K562 (cell line): ENCODE measurements around the gene HIVEP2. TPM values are rescaled to one million over a fixed set of nuclear protein-coding genes. Genes with fewer than 3 reads are reported as not detected.

Source experiments
- ATAC-seq: fragments of 200-7000 bp; cut with Tn5 transposase; 3 replicates; pipeline ENCODE4 v1.9.1; 2020; ENCODE audit warnings: moderate library complexity
- BruUV-seq: library from RNA; stranded (reverse); fragments of 400-500 nt; replicated peaks from 2 replicates; lab custom pipeline; 2021; lab: Mats Ljungman, UMichigan
- CTCF ChIA-PET: fragments of 300-600 bp; formaldehyde crosslinking; extraction: SDS; loops from one replicate; lab custom pipeline; 2021; ENCODE audit warnings: low intra/inter-chr PET ratio; lab: Yijun Ruan, JAX
- POLR2A ChIA-PET: fragments of 300-600, 350-650 bp; sonication (Branson Sonifier 250); formaldehyde crosslinking; extraction: SDS; loops from one replicate; lab custom pipeline; 2021; ENCODE audit warnings: antibody characterized with exemption, inconsistent platforms; lab: Yijun Ruan, JAX
- DNase-seq, 4 experiments: peaks; one replicate each; pipeline versions ENCODE4 v3.0.0 to v3.0.0-alpha.2; 2011 to 2018; ENCODE audit warnings: low spot score in 3 of 4, mixed read lengths in 3 of 4; ENCODE audit errors: extremely low read depth in 1 of 4
- FAIRE-seq: peaks from 2 replicates; lab custom pipeline; 2011; peaks lifted over from hg19 to GRCh38; lab: Jason Lieb, UNC
- H2AFZ ChIP-seq: 2 replicates; pipeline ENCODE4 v1.6.0; 2011; ENCODE audit warnings: low read depth, low read length, control low read depth, inconsistent platforms
- H3K27ac ChIP-seq: fragments of 200-600 bp; 3 replicates; pipeline ENCODE4 v1.8.0; 2011; ENCODE audit warnings: low read depth, mild to moderate bottlenecking, control low read depth, inconsistent platforms, low read length, moderate library complexity, mixed read lengths; ENCODE audit errors: extremely low read depth
- H3K27me3 ChIP-seq, 2 experiments: fragments of 300-600 bp in 1 of 2; 2 replicates in 1 of 2; 3 replicates in 1 of 2; pipeline versions ENCODE4 v1.6.0 to v1.8.0; 2011; ENCODE audit warnings: inconsistent platforms in 2 of 2, low read length in 2 of 2, mild to moderate bottlenecking in 1 of 2, mixed read lengths in 1 of 2, moderate library complexity in 1 of 2; ENCODE audit not compliant: control insufficient read depth in 2 of 2, insufficient read depth in 2 of 2
- H3K36me3 ChIP-seq: fragments of 300-600 bp; 3 replicates; pipeline ENCODE4 v1.8.0; 2011; ENCODE audit warnings: mild to moderate bottlenecking, low read length, inconsistent platforms; ENCODE audit not compliant: control insufficient read depth, insufficient read depth
- H3K4me1 ChIP-seq, 2 experiments: fragments of 200-600 bp in 1 of 2; replicated peaks in 1 of 2; 2 replicates in 1 of 2; 3 replicates in 1 of 2; pipeline versions ENCODE4 v1.5.1 to v1.8.0; 2011; ENCODE audit warnings: inconsistent platforms in 2 of 2, low read length in 2 of 2, mild to moderate bottlenecking in 1 of 2, mixed read lengths in 1 of 2, moderate library complexity in 1 of 2; ENCODE audit not compliant: control insufficient read depth in 2 of 2, insufficient read depth in 2 of 2
- H3K4me2 ChIP-seq: 2 replicates; pipeline ENCODE4 v1.6.1; 2011; ENCODE audit warnings: low read length, control low read depth, inconsistent platforms, mixed read lengths; ENCODE audit not compliant: insufficient read depth
- H3K4me3 ChIP-seq: fragments of 200-600 bp; sonication (generic), shearing (Covaris generic); 2 replicates; pipeline ENCODE4 v1.5.1; 2016; ENCODE audit warnings: control low read depth, inconsistent platforms
- H3K79me2 ChIP-seq: fragments of 200-600 bp; 3 replicates; pipeline ENCODE4 v1.8.0; 2011; ENCODE audit warnings: low read length, inconsistent platforms; ENCODE audit not compliant: control insufficient read depth, insufficient read depth
- H3K9ac ChIP-seq, 2 experiments: 2 replicates each; pipeline versions ENCODE4 v1.6.0 to v1.6.1; 2011; ENCODE audit warnings: low read depth in 2 of 2, low read length in 2 of 2, control low read depth in 1 of 2, inconsistent platforms in 1 of 2, mild to moderate bottlenecking in 1 of 2, mixed read lengths in 1 of 2; ENCODE audit not compliant: insufficient read depth in 1 of 2
- H3K9me1 ChIP-seq: one replicate; pipeline ENCODE4 v1.6.0; 2011; ENCODE audit warnings: inconsistent platforms, mild to moderate bottlenecking, low read length, moderate library complexity; ENCODE audit not compliant: control insufficient read depth, insufficient read depth
- H3K9me3 ChIP-seq: replicated peaks from 2 replicates; pipeline ENCODE4 v1.5.1; 2011; ENCODE audit warnings: low read depth, low read length, inconsistent platforms; ENCODE audit not compliant: control insufficient read depth, insufficient read depth
- H4K20me1 ChIP-seq: replicated peaks from 2 replicates; pipeline ENCODE4 v1.6.1; 2011; ENCODE audit warnings: low read length, inconsistent platforms, mixed read lengths; ENCODE audit not compliant: control insufficient read depth, insufficient read depth
- NFRKB ChIP-seq: fragments of 450-650 bp; IDR thresholded peaks from 2 replicates; pipeline ENCODE4 v1.6.1; 2016; ENCODE audit warnings: low read depth
- TCF3 ChIP-seq: sonication (generic); formaldehyde crosslinking; IDR thresholded peaks from 2 replicates; pipeline ENCODE4 v1.4.0; 2020; ENCODE audit warnings: mild to moderate bottlenecking, missing genetic modification reagents
- WGBS: fragments of 100-300 bp; shearing (Covaris generic); methylation state at CpG from one replicate; pipeline ENCODE4 v1.1.6; 2016; ENCODE audit warnings: low coverage, mixed read lengths; ENCODE audit not compliant: insufficient coverage; ENCODE audit errors: missing lambda C conversion rate; 5-methylcytosine and 5-hydroxymethylcytosine counted together
- in situ Hi-C: fragments of 300-500 bp; cut with MboI; formaldehyde crosslinking; loops from 4 replicates; pipeline ENCODE4 v1.15.0; 2018; ENCODE audit warnings: inconsistent platforms, mixed read lengths
- intact Hi-C: fragments of 100-400 bp; cut with micrococcal nuclease; formaldehyde crosslinking; loops from 2 replicates; pipeline ENCODE4 v1.14.2; 2022
- polyA plus RNA-seq, 8 experiments: library from polyadenylated mRNA; depleted of rRNA in 4 of 8; stranded (reverse) in 5 of 8; unstranded in 3 of 8; fragments of >200 nt; fragmentation: Nextera tagmentation in 2 of 8; fragmentation: Illumina TruSeq in 1 of 8; extraction: Ambion mirVana in 2 of 8; extraction: Trizol in 1 of 8; gene quantifications; 2 replicates each; pipeline versions ENCODE4 v1.2.1 to v1.2.3, GENCODE V29; 2011 to 2014; ENCODE audit warnings: inconsistent platforms in 1 of 8, missing spikeins in 1 of 8
- total RNA-seq, 7 experiments: library from RNA; depleted of rRNA in 6 of 7; stranded (reverse); fragments of >200 nt in 6 of 7; fragmentation: Illumina TruSeq in 2 of 7; extraction: Trizol in 2 of 7; gene quantifications; 2 replicates each; pipeline versions ENCODE4 v1.2.1 to v1.2.3, GENCODE V29; 2011 to 2021; ENCODE audit warnings: low replicate concordance in 1 of 7
- TF ChIP-seq, protein P1 (sequence below): fragments of 450-650 bp; IDR thresholded peaks from 2 replicates; pipeline ENCODE4 v1.6.1; 2016; ENCODE audit warnings: low read depth

The HIVEP2 gene
- total and polyA plus RNA-seq, 9 of the 15 experiments (the other 6 are each of a cell fraction or from before 2014, with no cell fraction given) = under 0.01 to 1.2 (median 0.31) TPM

DNA sequence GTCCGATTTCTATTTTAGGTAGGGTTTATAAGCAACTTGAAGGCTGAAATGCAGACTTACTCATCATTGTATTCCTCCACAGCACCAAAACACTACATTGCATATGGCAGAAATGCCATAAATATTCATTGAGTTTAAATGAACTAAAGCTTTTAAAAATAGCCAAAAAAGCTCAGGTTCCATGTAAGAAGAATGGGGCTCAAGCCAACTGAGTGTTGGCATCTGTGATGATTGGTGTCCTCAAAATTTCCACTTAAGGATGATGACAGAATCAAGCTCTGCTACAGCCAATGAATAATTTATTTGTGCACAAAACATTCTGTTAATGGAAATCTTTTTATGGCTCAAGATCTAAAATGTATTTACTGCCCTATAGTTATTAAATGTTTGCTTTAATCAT is 115.4 kb downstream of the HIVEP2 start (continued):
- TF ChIP-seq, protein P1, sequence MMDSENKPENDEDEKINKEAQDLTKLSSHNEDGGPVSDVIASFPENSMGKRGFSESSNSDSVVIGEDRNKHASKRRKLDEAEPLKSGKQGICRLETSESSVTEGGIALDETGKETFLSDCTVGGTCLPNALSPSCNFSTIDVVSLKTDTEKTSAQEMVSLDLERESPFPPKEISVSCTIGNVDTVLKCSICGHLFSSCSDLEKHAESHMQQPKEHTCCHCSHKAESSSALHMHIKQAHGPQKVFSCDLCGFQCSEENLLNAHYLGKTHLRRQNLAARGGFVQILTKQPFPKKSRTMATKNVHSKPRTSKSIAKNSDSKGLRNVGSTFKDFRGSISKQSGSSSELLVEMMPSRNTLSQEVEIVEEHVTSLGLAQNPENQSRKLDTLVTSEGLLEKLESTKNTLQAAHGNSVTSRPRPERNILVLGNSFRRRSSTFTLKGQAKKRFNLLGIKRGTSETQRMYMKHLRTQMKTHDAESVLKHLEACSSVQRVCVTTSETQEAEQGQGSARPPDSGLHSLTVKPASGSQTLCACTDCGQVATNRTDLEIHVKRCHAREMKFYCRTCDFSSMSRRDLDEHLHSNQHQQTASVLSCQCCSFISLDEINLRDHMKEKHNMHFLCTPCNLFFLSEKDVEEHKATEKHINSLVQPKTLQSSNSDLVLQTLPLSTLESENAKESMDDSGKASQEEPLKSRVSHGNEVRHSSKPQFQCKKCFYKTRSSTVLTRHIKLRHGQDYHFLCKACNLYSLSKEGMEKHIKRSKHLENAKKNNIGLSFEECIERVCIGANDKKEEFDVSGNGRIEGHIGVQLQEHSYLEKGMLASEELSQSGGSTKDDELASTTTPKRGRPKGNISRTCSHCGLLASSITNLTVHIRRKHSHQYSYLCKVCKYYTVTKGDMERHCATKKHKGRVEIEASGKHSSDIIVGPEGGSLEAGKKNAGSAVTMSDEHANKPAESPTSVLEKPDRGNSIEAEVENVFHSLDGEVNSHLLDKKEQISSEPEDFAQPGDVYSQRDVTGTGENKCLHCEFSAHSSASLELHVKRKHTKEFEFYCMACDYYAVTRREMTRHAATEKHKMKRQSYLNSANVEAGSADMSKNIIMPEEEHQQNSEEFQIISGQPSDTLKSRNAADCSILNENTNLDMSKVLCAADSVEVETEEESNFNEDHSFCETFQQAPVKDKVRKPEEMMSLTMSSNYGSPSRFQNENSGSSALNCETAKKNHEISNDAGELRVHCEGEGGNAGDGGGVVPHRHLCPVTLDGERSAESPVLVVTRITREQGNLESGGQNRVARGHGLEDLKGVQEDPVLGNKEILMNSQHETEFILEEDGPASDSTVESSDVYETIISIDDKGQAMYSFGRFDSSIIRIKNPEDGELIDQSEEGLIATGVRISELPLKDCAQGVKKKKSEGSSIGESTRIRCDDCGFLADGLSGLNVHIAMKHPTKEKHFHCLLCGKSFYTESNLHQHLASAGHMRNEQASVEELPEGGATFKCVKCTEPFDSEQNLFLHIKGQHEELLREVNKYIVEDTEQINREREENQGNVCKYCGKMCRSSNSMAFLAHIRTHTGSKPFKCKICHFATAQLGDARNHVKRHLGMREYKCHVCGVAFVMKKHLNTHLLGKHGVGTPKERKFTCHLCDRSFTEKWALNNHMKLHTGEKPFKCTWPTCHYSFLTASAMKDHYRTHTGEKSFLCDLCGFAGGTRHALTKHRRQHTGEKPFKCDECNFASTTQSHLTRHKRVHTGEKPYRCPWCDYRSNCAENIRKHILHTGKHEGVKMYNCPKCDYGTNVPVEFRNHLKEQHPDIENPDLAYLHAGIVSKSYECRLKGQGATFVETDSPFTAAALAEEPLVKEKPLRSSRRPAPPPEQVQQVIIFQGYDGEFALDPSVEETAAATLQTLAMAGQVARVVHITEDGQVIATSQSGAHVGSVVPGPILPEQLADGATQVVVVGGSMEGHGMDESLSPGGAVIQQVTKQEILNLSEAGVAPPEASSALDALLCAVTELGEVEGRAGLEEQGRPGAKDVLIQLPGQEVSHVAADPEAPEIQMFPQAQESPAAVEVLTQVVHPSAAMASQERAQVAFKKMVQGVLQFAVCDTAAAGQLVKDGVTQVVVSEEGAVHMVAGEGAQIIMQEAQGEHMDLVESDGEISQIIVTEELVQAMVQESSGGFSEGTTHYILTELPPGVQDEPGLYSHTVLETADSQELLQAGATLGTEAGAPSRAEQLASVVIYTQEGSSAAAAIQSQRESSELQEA = no peak
- TF ChIP-seq, all 486 proteins: peak for 0

DNA sequence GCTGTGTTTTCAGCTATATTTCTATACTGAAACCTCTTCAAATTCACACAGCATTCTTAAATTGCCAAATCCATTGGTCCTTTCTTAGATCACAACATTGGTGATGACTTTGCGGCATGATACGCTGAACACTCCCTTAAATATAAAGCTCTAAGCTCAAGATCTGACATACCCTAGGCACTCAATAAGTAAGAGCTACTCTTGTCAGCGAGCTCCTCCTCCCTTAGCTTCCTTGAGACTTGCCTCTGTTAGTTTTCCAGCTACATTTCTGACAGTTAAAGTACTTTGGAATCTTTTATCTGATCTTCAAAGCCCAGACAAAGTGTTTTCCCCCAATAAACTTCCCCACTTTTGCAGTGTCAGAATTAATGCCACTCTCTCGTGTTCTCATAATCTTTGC is 117.0 kb downstream of the HIVEP2 start:
- in situ Hi-C loops = no loop called here
- H3K79me2 ChIP-seq = no peaks in the 10 kb centered on the region
- ATAC-seq = no peak
- H3K4me1 ChIP-seq = no peaks in the 10 kb centered on the region
- H3K9me1 ChIP-seq = no peaks in the 10 kb centered on the region
- CTCF ChIA-PET = no interaction called here
- no peaks in the 10 kb centered on the region for H3K36me3 ChIP-seq
- H4K20me1 ChIP-seq = no peaks in the 10 kb centered on the region
- no peak overlapping the region for H2AFZ ChIP-seq
- H3K27ac ChIP-seq = no peak overlapping the region
- POLR2A ChIA-PET = interaction anchor here (1.2 kb wide), 1 partner anchor 9 kb away, joined by 4 read pairs; no protein-coding TSS in a partner anchor
- no peak overlapping the region for H3K4me2 ChIP-seq
- no peak for DNase-seq
- H3K27me3 ChIP-seq = peaks cover 0 to 8% of the 10 kb centered on the region in 2 experiments; a peak in 2 of 5 replicates
- WGBS = 17% methylated on average over 4 of the region's 4 CpGs
- H3K9me3 ChIP-seq = no peaks in the 10 kb centered on the region
- H3K4me3 ChIP-seq = no peak overlapping the region
- no TSS peak for BruUV-seq
- H3K9ac ChIP-seq = no peak overlapping the region
- intact Hi-C loops = loop anchor here (10.0 kb wide), 1 partner anchor 197 kb away; no protein-coding TSS in a partner anchor
- no peak for FAIRE-seq
- TF ChIP-seq NFRKB (no peak), TCF3 (no peak)
